Activated B cell treated with CpG ODN at 0.5 μM for 24 hours (primary cell): ENCODE data around the gene PORCN. TPM values are rescaled to one million over a fixed set of nuclear protein-coding genes. Genes with fewer than 3 reads are reported as not detected.

Experiments
- ATAC-seq: fragments of 200-7000 bp; cut with Tn5 transposase; one replicate; pipeline ENCODE4 v1.10.0; 2021; ENCODE audit warnings: low read depth, mild to moderate bottlenecking, moderate library complexity
- CTCF ChIA-PET: fragments of 350-600 bp; sonication (Branson Sonifier 250); formaldehyde crosslinking; loops from one replicate; lab custom pipeline; 2021; ENCODE audit warnings: antibody characterized with exemption; lab: Charles Lee
- POLR2A ChIA-PET: fragments of 350-600 bp; sonication (Branson Sonifier 250); formaldehyde crosslinking; loops from one replicate; lab custom pipeline; 2021; ENCODE audit warnings: antibody characterized with exemption; lab: Charles Lee
- DNase-seq: peaks from one replicate; pipeline ENCODE4 v3.0.0; 2022
- H3K27ac Mint-ChIP-seq: one replicate; pipeline ENCODE4 v1.8.0; 2020; ENCODE audit warnings: mixed read lengths
- H3K27me3 Mint-ChIP-seq: one replicate; pipeline ENCODE4 v1.8.0; 2021; ENCODE audit warnings: mixed read lengths
- H3K36me3 Mint-ChIP-seq: one replicate; pipeline ENCODE4 v1.8.0; 2021; ENCODE audit warnings: low read depth, mixed read lengths
- H3K4me1 Mint-ChIP-seq: one replicate; pipeline ENCODE4 v1.8.0; 2021; ENCODE audit warnings: mixed read lengths
- H3K4me3 Mint-ChIP-seq: one replicate; pipeline ENCODE4 v1.8.0; 2020; ENCODE audit warnings: mild to moderate bottlenecking, mixed read lengths
- H3K9me3 Mint-ChIP-seq: one replicate; pipeline ENCODE4 v1.8.0; 2020; ENCODE audit warnings: mixed read lengths
- CTCF ChIP-seq: fragments of 200-600 bp; IDR thresholded peaks from one replicate; pipeline ENCODE4 v1.8.0; 2022; ENCODE audit warnings: antibody characterized with exemption, mild to moderate bottlenecking
- intact Hi-C: fragments of 100-400 bp; cut with micrococcal nuclease; formaldehyde crosslinking; loops from one replicate; pipeline ENCODE4 v1.15.1; 2024
- total RNA-seq: library from RNA; stranded (reverse); gene quantifications from 2 replicates; pipeline ENCODE4 v1.2.3, GENCODE V29; 2022

Gene PORCN
- total RNA-seq, 1 donor from 2014 or later = 9.8 TPM

GRCh38 chrX:48465336-48465933 lies 43.4 kb upstream of the PORCN start:
- intact Hi-C loops = loop anchor here (5.0 kb wide), 2 partner anchors 42 to 633 kb away; partner anchors contain the start of gene PORCN
- H3K9me3 Mint-ChIP-seq = no peaks in the 10 kb centered on the region
- peaks cover 12% of the 10 kb centered on the region for H3K4me1 Mint-ChIP-seq
- no peak overlapping the region for H3K27ac Mint-ChIP-seq
- H3K4me3 Mint-ChIP-seq = no peak overlapping the region
- DNase-seq (no peak), ATAC-seq (no peak)
- ChIA-PET POLR2A (no interaction called here), CTCF (no interaction called here)
- no peak for TF ChIP-seq CTCF
- peaks cover 31% of the 10 kb centered on the region for H3K36me3 Mint-ChIP-seq
- H3K27me3 Mint-ChIP-seq = no peaks in the 10 kb centered on the region

GRCh38 chrX:48466696-48467095 lies 42.1 kb upstream of the PORCN start:
- CTCF ChIA-PET = no interaction called here
- POLR2A ChIA-PET = no interaction called here
- Mint-ChIP-seq H3K4me1 (peaks cover 12% of the 10 kb centered on the region), H3K27me3 (no peaks in the 10 kb centered on the region), H3K27ac (no peak overlapping the region), H3K9me3 (no peaks in the 10 kb centered on the region), H3K4me3 (peak overlapping the region; percentile 15), H3K36me3 (peaks cover 23% of the 10 kb centered on the region)
- no peak for TF ChIP-seq CTCF
- no peak for ATAC-seq
- DNase-seq = no peak
- intact Hi-C loops = loop anchor here (5.0 kb wide), 2 partner anchors 41 to 634 kb away; partner anchors contain the start of gene PORCN

GRCh38 chrX:48467281-48467761 lies 41.5 kb upstream of the PORCN start:
- Mint-ChIP-seq H3K27ac (no peak overlapping the region), H3K36me3 (peaks cover 20% of the 10 kb centered on the region), H3K4me1 (peaks cover 12% of the 10 kb centered on the region), H3K4me3 (peak overlapping the region; percentile 15), H3K27me3 (no peaks in the 10 kb centered on the region), H3K9me3 (no peaks in the 10 kb centered on the region)
- DNase-seq (no peak), ATAC-seq (no peak)
- TF ChIP-seq CTCF = no peak
- CTCF ChIA-PET = no interaction called here
- POLR2A ChIA-PET = no interaction called here
- intact Hi-C loops = loop anchor here (5.0 kb wide), 2 partner anchors 40 to 635 kb away; partner anchors contain the start of gene PORCN

GRCh38 chrX:48468247-48468671 lies 40.5 kb upstream of the PORCN start:
- Mint-ChIP-seq H3K4me3 (peak overlapping the region; percentile 91), H3K36me3 (peaks cover 17% of the 10 kb centered on the region), H3K27me3 (no peaks in the 10 kb centered on the region), H3K27ac (peak overlapping the region; percentile 50), H3K9me3 (no peaks in the 10 kb centered on the region), H3K4me1 (peaks cover 12% of the 10 kb centered on the region)
- POLR2A ChIA-PET = interaction anchor here (0.6 to 1.1 kb wide), 4 partner anchors 39 to 1324 kb away, joined by 3 to 4 read pairs (median 4); partner anchors contain the start of genes NDUFB11, RBM10, TBC1D25 and ZNF81
- intact Hi-C loops = loop anchor here (5.0 kb wide), 2 partner anchors 39 to 636 kb away; partner anchors contain the start of gene PORCN
- peak; percentile 59 for ATAC-seq
- TF ChIP-seq CTCF = no peak
- DNase-seq = no peak
- CTCF ChIA-PET = no interaction called here
